Karpas-422 (cell line): ENCODE results near the gene POLR2J. TPM values are rescaled to one million over a fixed set of nuclear protein-coding genes. Genes with fewer than 3 reads are reported as not detected.

Source experiments
- DNase-seq: peaks from one replicate; pipeline ENCODE4 v3.0.0-alpha.2; 2015
- H2AFZ ChIP-seq: fragments of 200-600 bp; sonication (generic); 2 replicates; pipeline ENCODE4 v1.6.1; 2014; ENCODE audit warnings: antibody characterized with exemption, low read length, mixed read lengths
- H3K27ac ChIP-seq: fragments of 200-600 bp; sonication (generic); 2 replicates; pipeline ENCODE4 v1.5.1; 2014; ENCODE audit warnings: mild to moderate bottlenecking, low read length, moderate library complexity
- H3K27me3 ChIP-seq: fragments of 200-600 bp; sonication (generic); 2 replicates; pipeline ENCODE4 v1.6.1; 2014; ENCODE audit warnings: low read length, mixed read lengths
- H3K36me3 ChIP-seq: fragments of 200-600 bp; sonication (generic); 2 replicates; pipeline ENCODE4 v1.6.1; 2014; ENCODE audit warnings: low read length, mixed read lengths; ENCODE audit not compliant: insufficient read depth
- H3K4me1 ChIP-seq: fragments of 200-600 bp; sonication (generic); 2 replicates; pipeline ENCODE4 v1.6.1; 2014; ENCODE audit warnings: mild to moderate bottlenecking, low read length, mixed read lengths
- H3K4me2 ChIP-seq: fragments of 200-600 bp; sonication (generic); 2 replicates; pipeline ENCODE4 v1.6.1; 2014; ENCODE audit warnings: low read length, low read depth, mild to moderate bottlenecking; ENCODE audit not compliant: poor library complexity, severe bottlenecking
- H3K4me3 ChIP-seq: fragments of 200-600 bp; sonication (generic); 2 replicates; pipeline ENCODE4 v1.5.1; 2014; ENCODE audit warnings: mild to moderate bottlenecking, antibody characterized with exemption, low read length, mixed read lengths
- H3K79me2 ChIP-seq: fragments of 200-600 bp; sonication (generic); 2 replicates; pipeline ENCODE4 v1.6.1; 2014; ENCODE audit warnings: mild to moderate bottlenecking, low read length, mixed read lengths
- H3K9ac ChIP-seq: fragments of 200-600 bp; sonication (generic); 2 replicates; pipeline ENCODE4 v1.6.0; 2014; ENCODE audit warnings: low read length
- H3K9me2 ChIP-seq: fragments of 200-600 bp; sonication (generic), shearing (Covaris generic); replicated peaks from 2 replicates; pipeline ENCODE4 v1.6.0; 2014; ENCODE audit warnings: mild to moderate bottlenecking, low read length, moderate library complexity; ENCODE audit not compliant: insufficient read depth
- H3K9me3 ChIP-seq: fragments of 300-700, 200-600 bp; sonication (generic); 2 replicates; pipeline ENCODE4 v1.6.1; 2014; ENCODE audit warnings: low read length, mixed read lengths
- H4K20me1 ChIP-seq: fragments of 200-600 bp; sonication (generic); 2 replicates; pipeline ENCODE4 v1.6.1; 2014; ENCODE audit warnings: mild to moderate bottlenecking, antibody characterized with exemption, low read length, low read depth; ENCODE audit not compliant: insufficient read depth
- total RNA-seq: library from RNA; depleted of rRNA; stranded (reverse); fragments of >200 nt; shearing (Covaris generic); gene quantifications from 2 replicates; pipeline ENCODE4 v1.2.3, GENCODE V29; 2014; ENCODE audit warnings: low replicate concordance

The POLR2J gene
- total RNA-seq, 1 experiment from 2014 or later = 53.1 TPM

- Histone ChIP-seq H3K79me2 (no peaks in the 10 kb centered on the region), H3K36me3 (0 out of 2 replicates have a peak, but pooled peaks cover 3% of the 10 kb centered on the region)
- no peak for DNase-seq
These were observed 8.5 kb downstream of the POLR2J start for GRCh38 chr7:102469972-102470825.

DNA sequence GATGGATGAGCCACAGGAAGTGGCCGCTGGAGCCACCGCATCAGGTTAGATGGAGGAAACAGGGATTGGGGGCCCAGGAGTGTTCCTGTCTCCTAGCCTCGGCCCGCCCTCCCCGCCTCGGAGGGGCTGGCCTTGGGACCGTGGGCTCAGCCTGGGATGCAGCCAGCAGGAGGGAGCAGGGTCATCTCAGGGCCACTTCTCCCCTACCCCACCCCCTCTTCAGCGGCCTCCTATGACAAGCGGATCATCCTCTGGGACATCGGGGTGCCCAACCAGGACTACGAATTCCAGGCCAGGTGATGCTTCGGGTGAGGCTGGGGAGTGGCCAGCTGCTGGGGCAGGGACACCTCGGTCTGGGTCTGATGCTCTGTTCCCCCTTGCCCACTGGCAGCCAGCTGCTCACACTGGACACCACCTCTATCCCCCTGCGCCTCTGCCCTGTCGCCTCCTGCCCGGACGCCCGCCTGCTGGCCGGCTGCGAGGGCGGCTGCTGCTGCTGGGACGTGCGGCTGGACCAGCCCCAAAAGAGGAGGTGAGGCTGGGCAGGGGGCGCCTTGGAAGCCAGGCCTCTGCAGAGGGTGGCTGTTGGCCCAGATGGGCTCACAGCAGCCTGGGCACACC is 9.3 kb downstream of the POLR2J start:
- Histone ChIP-seq H2AFZ (no peak overlapping the region), H3K4me2 (no peak overlapping the region), H3K27ac (no peak overlapping the region), H3K9me2 (no peaks in the 10 kb centered on the region), H3K4me3 (no peak overlapping the region), H3K27me3 (no peaks in the 10 kb centered on the region), H3K9me3 (no peaks in the 10 kb centered on the region), H3K36me3 (0 out of 2 replicates have a peak, but pooled peaks cover 3% of the 10 kb centered on the region), H3K9ac (no peak overlapping the region), H3K79me2 (peaks cover 2% of the 10 kb centered on the region), H3K4me1 (peaks cover 22% of the 10 kb centered on the region), H4K20me1 (peaks cover 3% of the 10 kb centered on the region)
- DNase-seq = no peak

More at GRCh38 chr7:102469972-102470825, 8.5 kb downstream of the POLR2J start:
- no peak overlapping the region for H3K4me2 ChIP-seq
- no peak overlapping the region for H3K27ac ChIP-seq
- H3K9me3 ChIP-seq = no peaks in the 10 kb centered on the region
- H4K20me1 ChIP-seq = peaks cover 3% of the 10 kb centered on the region
- H3K4me3 ChIP-seq = no peak overlapping the region
- H2AFZ ChIP-seq = no peak overlapping the region
- H3K9me2 ChIP-seq = no peaks in the 10 kb centered on the region
- peaks cover 22% of the 10 kb centered on the region for H3K4me1 ChIP-seq
- H3K27me3 ChIP-seq = no peaks in the 10 kb centered on the region
- no peak overlapping the region for H3K9ac ChIP-seq

DNA sequence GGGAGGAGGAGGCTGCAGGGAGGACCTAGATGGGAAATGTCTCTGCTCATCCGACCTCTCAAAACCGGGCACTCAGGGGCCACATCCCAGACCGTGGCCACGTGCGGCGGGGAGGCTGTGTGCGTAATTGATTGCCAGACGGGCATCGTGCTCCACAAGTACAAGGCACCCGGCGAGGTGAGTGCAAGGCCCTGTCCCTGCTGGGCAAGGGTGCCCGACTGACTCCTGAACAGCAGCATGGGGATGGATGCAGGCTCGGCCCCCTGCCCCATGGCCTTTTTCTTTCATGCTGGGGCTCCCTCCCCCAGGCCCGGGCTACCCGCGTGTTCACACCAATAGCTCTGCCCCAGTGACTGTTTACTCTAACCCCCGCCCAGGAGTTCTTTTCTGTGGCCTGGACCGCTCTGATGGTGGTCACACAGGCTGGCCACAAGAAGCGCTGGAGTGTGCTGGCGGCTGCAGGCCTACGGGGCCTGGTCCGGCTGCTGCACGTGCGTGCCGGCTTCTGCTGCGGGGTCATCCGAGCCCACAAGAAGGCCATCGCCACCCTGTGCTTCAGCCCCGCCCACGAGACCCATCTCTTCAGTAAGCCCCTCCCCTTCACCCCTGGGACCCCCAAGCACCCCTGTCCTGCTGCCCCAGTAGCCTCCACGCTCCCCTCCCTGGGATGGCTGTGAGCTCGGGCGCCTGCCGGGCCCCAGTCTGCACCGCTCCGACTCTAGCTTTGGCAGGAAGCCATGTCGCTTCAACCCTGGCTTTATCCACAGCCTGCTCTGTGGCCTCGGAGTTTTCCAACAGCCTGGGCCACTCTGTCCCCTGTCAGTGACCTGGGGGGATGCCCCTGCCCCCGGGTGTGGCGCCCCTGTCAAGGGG is 10.0 kb downstream of the POLR2J start:
- Histone ChIP-seq H3K4me3 (no peak overlapping the region), H3K4me1 (peaks cover 26% of the 10 kb centered on the region), H3K9me3 (no peaks in the 10 kb centered on the region), H3K27ac (no peak overlapping the region), H2AFZ (no peak overlapping the region), H4K20me1 (peaks cover 3% of the 10 kb centered on the region), H3K79me2 (peaks cover 9% of the 10 kb centered on the region), H3K36me3 (0 out of 2 replicates have a peak, but pooled peaks cover 3% of the 10 kb centered on the region), H3K27me3 (no peaks in the 10 kb centered on the region), H3K9me2 (no peaks in the 10 kb centered on the region), H3K9ac (no peak overlapping the region), H3K4me2 (no peak overlapping the region)
- DNase-seq = no peak

DNA sequence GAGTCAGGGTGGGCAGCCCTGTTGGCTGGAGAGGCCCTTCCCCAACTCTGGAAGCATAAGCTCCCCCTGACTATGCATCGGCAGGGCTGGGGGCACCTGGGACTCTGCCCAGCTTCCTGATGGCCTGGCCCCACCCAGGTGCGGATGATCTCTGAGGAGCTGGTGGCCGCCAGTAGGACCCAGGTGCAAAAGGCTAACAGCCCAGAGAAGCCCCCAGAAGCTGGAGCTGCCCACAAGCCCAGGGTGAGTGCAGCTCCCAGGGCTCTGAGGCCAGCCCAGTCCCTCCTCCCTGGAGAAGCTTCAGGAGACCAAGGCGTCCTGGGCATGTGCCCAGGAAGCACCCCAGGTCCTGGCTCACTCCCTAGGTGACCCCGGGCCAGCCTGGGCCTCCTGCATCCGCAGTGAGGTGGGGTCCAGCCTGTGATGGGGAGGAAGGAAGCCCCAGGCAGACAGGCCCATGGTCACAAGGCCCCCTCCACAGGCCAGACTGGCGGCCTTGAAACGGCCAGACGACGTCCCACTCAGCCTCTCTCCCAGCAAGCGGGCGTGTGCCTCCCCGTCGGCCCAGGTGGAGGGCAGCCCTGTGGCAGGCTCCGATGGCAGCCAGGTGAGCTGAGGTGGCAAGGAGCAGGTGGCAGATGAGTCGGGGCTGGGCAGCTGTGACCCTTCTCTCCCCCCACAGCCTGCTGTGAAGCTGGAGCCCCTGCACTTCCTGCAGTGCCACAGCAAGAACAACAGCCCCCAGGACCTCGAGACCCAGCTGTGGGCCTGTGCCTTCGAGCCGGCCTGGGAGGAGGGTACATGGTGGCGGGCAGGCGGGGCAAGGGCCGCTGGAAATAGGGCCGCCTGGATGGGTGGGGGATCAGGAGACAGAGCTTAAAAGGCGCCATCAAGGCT is 10.9 kb downstream of the POLR2J start:
- DNase-seq = no peak
- Histone ChIP-seq H4K20me1 (peaks cover 3% of the 10 kb centered on the region; the same call in 1 of the 2 replicates), H3K9ac (no peak overlapping the region), H3K4me1 (peaks cover 26% of the 10 kb centered on the region), H3K27me3 (no peaks in the 10 kb centered on the region), H3K4me2 (no peak overlapping the region), H3K9me2 (no peaks in the 10 kb centered on the region), H3K4me3 (no peak overlapping the region), H2AFZ (no peak overlapping the region), H3K79me2 (peaks cover 17% of the 10 kb centered on the region), H3K36me3 (no peaks in the 10 kb centered on the region), H3K27ac (no peak overlapping the region), H3K9me3 (no peaks in the 10 kb centered on the region)

DNA sequence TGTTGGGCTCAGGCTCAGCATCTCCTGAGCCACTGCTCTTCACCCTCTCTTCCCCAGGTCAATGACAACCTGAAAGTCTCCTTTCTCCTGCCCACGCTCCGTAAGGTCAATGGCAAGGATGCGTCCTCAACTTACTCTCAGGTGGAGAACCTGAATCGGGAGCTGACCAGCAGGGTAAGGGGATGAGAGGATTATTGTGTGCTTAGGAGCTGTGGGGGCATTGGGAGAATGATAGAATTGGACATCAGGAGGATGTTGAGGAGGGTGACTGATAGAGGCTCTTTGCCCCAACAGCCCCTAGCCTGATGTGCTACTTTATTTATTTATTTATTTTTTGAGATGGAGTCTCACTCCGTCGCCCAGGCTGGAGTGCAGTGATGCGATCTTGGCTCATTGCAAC is 12.6 kb downstream of the POLR2J start:
- Histone ChIP-seq H3K27me3 (no peaks in the 10 kb centered on the region), H3K4me3 (peak overlapping the region; percentile 100), H3K9me3 (no peaks in the 10 kb centered on the region), H3K4me1 (peaks cover 26% of the 10 kb centered on the region), H3K79me2 (peaks cover 26% of the 10 kb centered on the region), H4K20me1 (peaks cover 3% of the 10 kb centered on the region; the same call in 1 of the 2 replicates), H2AFZ (no peak overlapping the region), H3K4me2 (peak overlapping the region; percentile 99), H3K36me3 (no peaks in the 10 kb centered on the region), H3K9ac (peak overlapping the region; percentile 97), H3K9me2 (no peaks in the 10 kb centered on the region), H3K27ac (no peak overlapping the region)
- no peak for DNase-seq

- Histone ChIP-seq H3K36me3 (no peaks in the 10 kb centered on the region), H3K9me3 (no peaks in the 10 kb centered on the region), H3K79me2 (peaks cover 26% of the 10 kb centered on the region), H3K4me1 (peaks cover 26% of the 10 kb centered on the region), H3K27me3 (no peaks in the 10 kb centered on the region), H3K9ac (peak within 1 kb of the TSS; percentile 97), H4K20me1 (peaks cover 3% of the 10 kb centered on the region; the same call in 1 of the 2 replicates), H3K27ac (peak within 1 kb of the TSS; percentile 41; the same call in 1 of the 2 replicates), H3K4me3 (peak within 1 kb of the TSS; percentile 100), H3K4me2 (peak within 1 kb of the TSS; percentile 99), H3K9me2 (no peaks in the 10 kb centered on the region), H2AFZ (peak within 1 kb of the TSS; percentile 99)
- DNase-seq = peak; percentile 97
These were observed 14.0 kb downstream of the POLR2J start, which contains the start of the genes ALKBH4 and LRWD1 for GRCh38 chr7:102464577-102465280. Gene ALKBH4 (minus strand): TSS chr7:102464863. CDS start chr7:102464836, 27 bp downstream. Gene LRWD1 (plus strand): TSS chr7:102464984. CDS start chr7:102465081, 97 bp downstream.
